GM12878 (cell line): ENCODE data around the gene HSF5. TPM values are rescaled to one million over a fixed set of nuclear protein-coding genes. Genes with fewer than 3 reads are reported as not detected.

Experiments
- ATAC-seq: fragments of 200-7000 bp; cut with Tn5 transposase; 3 replicates; pipeline ENCODE4 v1.9.1; 2020; ENCODE audit warnings: mild to moderate bottlenecking, moderate library complexity
- BruUV-seq: library from RNA; stranded (reverse); fragments of 400-500 nt; replicated peaks from 2 replicates; lab custom pipeline; 2021; lab: Mats Ljungman, UMichigan
- CTCF ChIA-PET: fragments of 300-600 bp; sonication (Branson Sonifier 250); formaldehyde crosslinking; extraction: SDS; loops from one replicate; lab custom pipeline; 2021; ENCODE audit warnings: inconsistent platforms; lab: Yijun Ruan, JAX
- POLR2A ChIA-PET: fragments of 350-600 bp; formaldehyde crosslinking; extraction: SDS; loops from one replicate; lab custom pipeline; 2021; ENCODE audit warnings: inconsistent platforms; lab: Charles Lee
- RAD21 ChIA-PET: fragments of 300-600 bp; sonication (Branson Sonifier 250); formaldehyde crosslinking; loops from one replicate; lab custom pipeline; 2023; ENCODE audit warnings: antibody characterized with exemption; ENCODE audit not compliant: unreplicated experiment; lab: Charles Lee
- SMC1A ChIA-PET: fragments of 300-600 bp; sonication (Branson Sonifier 250); formaldehyde crosslinking; loops from one replicate; lab custom pipeline; 2023; ENCODE audit not compliant: unreplicated experiment, uncharacterized antibody; lab: Charles Lee
- DNase-seq: peaks from one replicate; pipeline ENCODE4 v3.0.0-alpha.2; 2011; ENCODE audit warnings: low read depth, low spot score
- FAIRE-seq: peaks from 3 replicates; lab custom pipeline; 2011; peaks lifted over from hg19 to GRCh38; lab: Jason Lieb, UNC
- H2AFZ ChIP-seq: 2 replicates; pipeline ENCODE4 v1.6.0; 2011; ENCODE audit warnings: low read depth, low read length, control low read depth; ENCODE audit not compliant: control insufficient read depth
- H3K27ac ChIP-seq: 2 replicates; pipeline ENCODE4 v1.5.1; 2011; ENCODE audit warnings: control low read depth; ENCODE audit not compliant: control insufficient read depth, insufficient read depth
- H3K27me3 ChIP-seq, 2 experiments: replicated peaks in 1 of 2; 2 replicates each; pipeline versions ENCODE4 v1.6.0 to v1.6.1; 2011; ENCODE audit warnings: low read length in 1 of 2; ENCODE audit not compliant: control insufficient read depth in 2 of 2, insufficient read depth in 2 of 2
- H3K36me3 ChIP-seq, 2 experiments: 2 replicates each; pipeline ENCODE4 v1.5.1; 2011; ENCODE audit warnings: low read length in 1 of 2; ENCODE audit not compliant: control insufficient read depth in 2 of 2, insufficient read depth in 2 of 2
- H3K4me1 ChIP-seq: 2 replicates; pipeline ENCODE4 v1.6.1; 2011; ENCODE audit warnings: mild to moderate bottlenecking, low read length, moderate library complexity, mixed read lengths; ENCODE audit not compliant: control insufficient read depth, insufficient read depth
- H3K4me2 ChIP-seq: 2 replicates; pipeline ENCODE4 v1.6.0; 2011; ENCODE audit warnings: control low read depth; ENCODE audit not compliant: control insufficient read depth, insufficient read depth
- H3K4me3 ChIP-seq: fragments of 200-600 bp; sonication (generic); 2 replicates; pipeline ENCODE4 v1.5.1; 2016
- H3K79me2 ChIP-seq: 2 replicates; pipeline ENCODE4 v1.6.0; 2011; ENCODE audit warnings: low read length; ENCODE audit not compliant: control insufficient read depth, insufficient read depth
- H3K9ac ChIP-seq: 2 replicates; pipeline ENCODE4 v1.8.0; 2011; ENCODE audit warnings: low read length, control low read depth, mixed read lengths; ENCODE audit not compliant: control insufficient read depth, insufficient read depth
- H3K9me3 ChIP-seq: replicated peaks from 3 replicates; pipeline ENCODE4 v1.5.1; 2011; ENCODE audit warnings: mild to moderate bottlenecking, low read length; ENCODE audit not compliant: control insufficient read depth, insufficient read depth
- H4K20me1 ChIP-seq: 2 replicates; pipeline ENCODE4 v1.6.0; 2011; ENCODE audit not compliant: control insufficient read depth, insufficient read depth
- LARP7 ChIP-seq: fragments of 450-650 bp; IDR thresholded peaks from 2 replicates; pipeline ENCODE4 v1.6.1; 2017; ENCODE audit warnings: mild to moderate bottlenecking
- POLR2AphosphoS2 ChIP-seq: IDR thresholded peaks from 2 replicates; pipeline ENCODE4 v1.6.1; 2011; ENCODE audit warnings: low read depth, mild to moderate bottlenecking, low read length, improper control_type of control experiment, moderate library complexity
- SP1 ChIP-seq: IDR thresholded peaks from one replicate; pipeline ENCODE4 v1.6.1; 2011; ENCODE audit warnings: low read depth, low read length
- SUPT20H ChIP-seq: IDR thresholded peaks from 2 replicates; pipeline ENCODE4 v1.6.1; 2011; ENCODE audit warnings: low read depth, mild to moderate bottlenecking, low read length, moderate library complexity, borderline replicate concordance; ENCODE audit not compliant: control insufficient read depth
- ZNF207 ChIP-seq: fragments of 450-650 bp; IDR thresholded peaks from 2 replicates; pipeline ENCODE4 v1.6.1; 2014; ENCODE audit warnings: antibody characterized with exemption, mild to moderate bottlenecking, borderline replicate concordance
- WGBS: methylation state at CpG from one replicate; pipeline ENCODE4 v1.1.6; 2016; ENCODE audit warnings: low lambda C conversion rate; ENCODE audit not compliant: insufficient replicate concordance, insufficient coverage; ENCODE audit errors: missing lambda C conversion rate; 5-methylcytosine and 5-hydroxymethylcytosine counted together
- in situ Hi-C: fragments of 300-500 bp; cut with MboI; formaldehyde crosslinking; loops from 9 replicates; pipeline ENCODE4 v1.14.3; 2018; ENCODE audit warnings: mixed read lengths
- intact Hi-C: fragments of 100-400 bp; cut with micrococcal nuclease; formaldehyde crosslinking; loops from one replicate; pipeline ENCODE4 v1.14.2; 2022; ENCODE audit not compliant: unreplicated experiment
- polyA plus RNA-seq, 11 experiments: library from polyadenylated mRNA; depleted of rRNA in 4 of 11; unstranded in 6 of 11; stranded (reverse) in 5 of 11; fragments of >200 nt; fragmentation: Nextera tagmentation in 4 of 11; fragmentation: Illumina TruSeq in 1 of 11; extraction: Ambion mirVana in 4 of 11; extraction: Trizol in 1 of 11; gene quantifications; 1 replicate in 1 of 11; 2 replicates in 10 of 11; pipeline versions ENCODE4 v1.2.1 to v1.2.3, GENCODE V29; 2011 to 2016; ENCODE audit warnings: inconsistent platforms in 2 of 11, missing spikeins in 2 of 11, low read depth in 1 of 11
- total RNA-seq, 4 experiments: library from RNA; depleted of rRNA in 3 of 4; stranded (reverse); fragments of >200 nt in 3 of 4; fragmentation: Illumina TruSeq in 1 of 4; extraction: Trizol in 1 of 4; gene quantifications; 2 replicates each; pipeline versions ENCODE4 v1.2.1 to v1.2.3, GENCODE V29; 2013 to 2021

Gene HSF5
- total and polyA plus RNA-seq, 10 of the 15 experiments (the other 5 are each of a cell fraction or from before 2014, with no cell fraction given), result 0.02 to 0.18 (median 0.06) TPM; not detected in 4

DNA sequence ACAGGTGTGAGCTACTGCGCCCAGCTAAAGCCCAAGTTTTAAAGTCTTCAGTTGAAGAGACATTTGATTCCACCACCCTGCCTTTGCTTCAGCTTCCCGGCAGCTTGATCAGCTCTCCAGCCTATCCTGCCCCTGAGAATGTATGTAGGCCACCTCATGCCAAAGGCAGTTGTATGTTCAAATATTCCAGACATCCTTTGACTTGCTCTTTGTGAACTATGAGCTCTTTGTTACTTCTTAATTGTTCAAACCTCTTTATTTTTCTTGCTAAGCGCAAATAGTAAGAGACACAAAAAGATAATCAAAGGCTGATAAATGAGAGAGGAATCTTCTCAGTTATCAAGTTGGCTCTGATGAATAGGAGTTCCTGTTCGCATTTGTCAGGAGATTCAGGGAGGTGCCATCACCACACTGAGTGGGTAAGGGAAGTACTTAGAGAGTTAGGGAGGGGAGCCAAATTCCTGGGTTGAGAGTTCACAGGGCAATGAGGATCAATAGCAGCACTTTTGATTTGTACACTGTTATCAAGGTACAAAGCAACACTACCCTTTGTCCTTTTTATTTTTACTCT lies 104.2 kb downstream of the HSF5 start (continued):
- TF ChIP-seq SUPT20H (no peak), SP1 (no peak), LARP7 (no peak), POLR2AphosphoS2 (no peak)

DNA sequence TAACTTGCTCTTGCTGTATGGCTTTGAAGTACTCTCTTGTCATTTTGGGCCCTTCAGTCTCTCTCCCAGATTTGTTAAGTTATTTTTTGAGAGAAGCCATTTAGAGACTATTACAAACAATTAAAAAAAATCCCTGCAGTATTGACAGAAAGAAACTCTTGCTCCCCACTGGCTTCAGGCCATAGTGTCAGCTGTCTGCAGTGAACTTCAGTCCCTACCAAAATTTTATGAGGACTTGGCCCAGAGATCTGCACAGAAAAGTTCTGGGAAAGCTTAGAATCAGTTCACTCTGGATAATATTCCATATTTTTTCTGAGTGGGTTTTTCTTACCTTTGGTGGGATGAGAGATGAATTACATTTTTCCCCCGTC lies 105.4 kb downstream of the HSF5 start:
- Histone ChIP-seq H3K79me2 (peaks cover 4% of the 10 kb centered on the region), H3K9me3 (no peaks in the 10 kb centered on the region), H3K9ac (no peak overlapping the region), H3K4me3 (no peak overlapping the region; the same call in 1 of the 2 replicates), H3K36me3 (no peaks in the 10 kb centered on the region; a peak in 2 of 4 replicates), H3K4me2 (peak overlapping the region; percentile 53), H3K27ac (peak overlapping the region; percentile 42; the same call in 1 of the 2 replicates), H2AFZ (peak overlapping the region; percentile 65), H3K4me1 (peaks cover 19% of the 10 kb centered on the region), H4K20me1 (no peaks in the 10 kb centered on the region), H3K27me3 (no peaks in the 10 kb centered on the region)
- CTCF ChIA-PET, result interaction anchor here (0.8 to 3.6 kb wide), 8 partner anchors 12 to 78 kb away, joined by 3 to 17 read pairs (median 4); partner anchors contain the start of gene RNF43
- in situ Hi-C loops (no loop called here), intact Hi-C loops (loop anchor here (2.0 kb wide), 1 partner anchor 32 kb away; no protein-coding TSS in a partner anchor)
- BruUV-seq, result no TSS peak
- ATAC-seq (peak; percentile 8; the same call in 1 of the 3 replicates), DNase-seq (no peak), FAIRE-seq (no peak)
- RAD21 ChIA-PET, result interaction anchor here (1.0 to 8.4 kb wide), 3 partner anchors 19 to 32 kb away, joined by 3 to 70 read pairs (median 4); partner anchors contain the start of gene RNF43
- SMC1A ChIA-PET, result interaction anchor here (0.6 to 7.5 kb wide), 15 partner anchors 11 to 621 kb away, joined by 3 to 74 read pairs (median 4); partner anchors contain the start of gene RNF43
- WGBS, result 93% methylated on average over 1 of the region's 1 CpG
- TF ChIP-seq ZNF207, result no peak
- POLR2A ChIA-PET, result interaction anchor here (1.2 to 5.9 kb wide), 7 partner anchors 9 to 45 kb away, joined by 3 to 29 read pairs (median 5); partner anchors contain the start of genes RNF43 and SUPT4H1
